ENCODE data around the gene AADAC.
"Not testable (repeated sequence)": the region's sequence is repeated elsewhere in the genome, so short reads cannot be mapped to it uniquely, and the experiment has no call there.

Gene AADAC

GRCh38 chr3:151813799-151814198 is at the start of gene AADAC:
Gene AADAC, plus strand, starts transcription at chr3:151814116. Its CDS starts 47 bp downstream, at chr3:151814163.
- TF ChIP-seq POLR2A (IDR thresholded peaks at IDR 0.05; ENCODE audit: low read length), result no peak
- no peak for TF ChIP-seq GATA1 (IDR thresholded peaks at IDR 0.05; ENCODE audit: low read depth, low read length)
- DNase-seq, result no peak

GRCh38 chr3:151764699-151765098 is 49.2 kb upstream of the AADAC start:
- not testable (repeated sequence) for DNase-seq

- TF ChIP-seq POLR2A (IDR thresholded peaks at IDR 0.05; ENCODE audit: low read length), result no peak
- TF ChIP-seq GATA1 (IDR thresholded peaks at IDR 0.05; ENCODE audit: low read depth, low read length), result no peak
- no peak for DNase-seq
These were observed 48.2 kb upstream of the AADAC start for GRCh38 chr3:151765685-151766084.

GRCh38 chr3:151766454-151766853 is 47.5 kb upstream of the AADAC start:
- no peak for DNase-seq

GRCh38 chr3:151768393-151768930 is 45.5 kb upstream of the AADAC start:
- TF ChIP-seq POLR2A (IDR thresholded peaks at IDR 0.05; ENCODE audit: low read length) (no peak), GATA1 (IDR thresholded peaks at IDR 0.05; ENCODE audit: low read depth, low read length) (no peak)
- DNase-seq, result no peak

More at GRCh38 chr3:151766454-151766853, 47.5 kb upstream of the AADAC start:
- TF ChIP-seq GATA1 (IDR thresholded peaks at IDR 0.05; ENCODE audit: low read depth, low read length) (no peak), POLR2A (IDR thresholded peaks at IDR 0.05; ENCODE audit: low read length) (no peak)

GRCh38 chr3:151769175-151769574 is 44.7 kb upstream of the AADAC start:
- DNase-seq, result no peak
- TF ChIP-seq GATA1 (IDR thresholded peaks at IDR 0.05; ENCODE audit: low read depth, low read length), result no peak

- DNase-seq, result no peak
- TF ChIP-seq GATA1 (IDR thresholded peaks at IDR 0.05; ENCODE audit: low read depth, low read length) (no peak), POLR2A (IDR thresholded peaks at IDR 0.05; ENCODE audit: low read length) (no peak)
These were observed 43.0 kb upstream of the AADAC start for GRCh38 chr3:151770956-151771355.

GRCh38 chr3:151772825-151773480 is 41.0 kb upstream of the AADAC start:
- DNase-seq, result no peak
- TF ChIP-seq POLR2A (IDR thresholded peaks at IDR 0.05; ENCODE audit: low read length), result no peak

GRCh38 chr3:151774235-151774634 is 39.7 kb upstream of the AADAC start:
- TF ChIP-seq POLR2A (IDR thresholded peaks at IDR 0.05; ENCODE audit: low read length) (no peak), GATA1 (IDR thresholded peaks at IDR 0.05; ENCODE audit: low read depth, low read length) (no peak)
- no peak for DNase-seq

- no peak for TF ChIP-seq POLR2A (IDR thresholded peaks at IDR 0.05; ENCODE audit: low read length)
- no peak for TF ChIP-seq GATA1 (IDR thresholded peaks at IDR 0.05; ENCODE audit: low read depth, low read length)
These were observed 39.0 kb upstream of the AADAC start for GRCh38 chr3:151774910-151775309.

GRCh38 chr3:151775314-151776258 is 38.3 kb upstream of the AADAC start:
- no peak for TF ChIP-seq GATA1 (IDR thresholded peaks at IDR 0.05; ENCODE audit: low read depth, low read length)
- TF ChIP-seq POLR2A (IDR thresholded peaks at IDR 0.05; ENCODE audit: low read length), result no peak
- DNase-seq, result no peak

More at GRCh38 chr3:151774910-151775309, 39.0 kb upstream of the AADAC start:
- no peak for DNase-seq

- DNase-seq, result no peak
- TF ChIP-seq GATA1 (IDR thresholded peaks at IDR 0.05; ENCODE audit: low read depth, low read length), result no peak
These were observed 37.6 kb upstream of the AADAC start for GRCh38 chr3:151776259-151776740.

- DNase-seq, result no peak
- TF ChIP-seq POLR2A (IDR thresholded peaks at IDR 0.05; ENCODE audit: low read length), result no peak
- TF ChIP-seq GATA1 (IDR thresholded peaks at IDR 0.05; ENCODE audit: low read depth, low read length), result no peak
These were observed 36.0 kb upstream of the AADAC start for GRCh38 chr3:151777880-151778279.

- DNase-seq, result no peak
- TF ChIP-seq GATA1 (IDR thresholded peaks at IDR 0.05; ENCODE audit: low read depth, low read length) (no peak), POLR2A (IDR thresholded peaks at IDR 0.05; ENCODE audit: low read length) (no peak)
These were observed 26.3 kb upstream of the AADAC start for GRCh38 chr3:151787626-151788025.
